ENCODE results near the gene PRKAG2. TPM values are rescaled to one million over a fixed set of nuclear protein-coding genes. Genes with fewer than 3 reads are reported as not detected.
A peak's percentile ranks its signal among the peaks of the same experiment; 100 is the strongest.
"Not testable (repeated sequence)": the region's sequence is repeated elsewhere in the genome, so short reads cannot be mapped to it uniquely, and the experiment has no call there.

The PRKAG2 gene
- polyA plus RNA-seq, 4 donors = 24.9 to 44.4 (median 28.2) TPM

GRCh38 chr7:151886783-151887182 lies 9.9 kb upstream of the PRKAG2 start:
- no peak for DNase-seq (ENCODE audit: low read depth in 4 of 4, low spot score in 2 of 4)

GRCh38 chr7:151885202-151885580 lies 8.3 kb upstream of the PRKAG2 start:
- no peak for DNase-seq (ENCODE audit: low read depth in 4 of 4, low spot score in 2 of 4)

- DNase-seq (ENCODE audit: low read depth in 4 of 4, low spot score in 2 of 4) = no peak
Measured at GRCh38 chr7:151884312-151885201, 7.6 kb upstream of the PRKAG2 start.

GRCh38 chr7:151883857-151884256 lies 6.9 kb upstream of the PRKAG2 start:
- DNase-seq (ENCODE audit: low read depth in 4 of 4, low spot score in 2 of 4) = no peak

- DNase-seq (ENCODE audit: low read depth in 4 of 4, low spot score in 2 of 4) = no peak
Measured at GRCh38 chr7:151882734-151883133, 5.8 kb upstream of the PRKAG2 start.

- no peak for DNase-seq (ENCODE audit: low read depth in 4 of 4, low spot score in 2 of 4)
Measured at GRCh38 chr7:151880688-151881087, 3.8 kb upstream of the PRKAG2 start.

GRCh38 chr7:151877911-151878835 lies 1.3 kb upstream of the PRKAG2 start:
- DNase-seq (ENCODE audit: low read depth in 4 of 4, low spot score in 2 of 4) = no peak

- DNase-seq (ENCODE audit: low read depth in 4 of 4, low spot score in 2 of 4) = peak in 2 of 4 donors; percentile 39 to 41
Measured at GRCh38 chr7:151875942-151876898, 695 bp downstream of the PRKAG2 start.

GRCh38 chr7:151874479-151874878 lies 2.4 kb downstream of the PRKAG2 start:
- DNase-seq (ENCODE audit: low read depth in 4 of 4, low spot score in 2 of 4) = not testable (repeated sequence)

- DNase-seq (ENCODE audit: low read depth in 4 of 4, low spot score in 2 of 4) = no peak
Measured at GRCh38 chr7:151873402-151873965, 3.4 kb downstream of the PRKAG2 start.

GRCh38 chr7:151872531-151873401 lies 4.1 kb downstream of the PRKAG2 start:
- DNase-seq (ENCODE audit: low read depth in 4 of 4, low spot score in 2 of 4) = no peak

- DNase-seq (ENCODE audit: low read depth in 4 of 4, low spot score in 2 of 4) = no peak
Measured at GRCh38 chr7:151871904-151872303, 5.0 kb downstream of the PRKAG2 start.

GRCh38 chr7:151871189-151871735 lies 5.7 kb downstream of the PRKAG2 start:
- DNase-seq (ENCODE audit: low read depth in 4 of 4, low spot score in 2 of 4) = no peak

- no peak for DNase-seq (ENCODE audit: low read depth in 4 of 4, low spot score in 2 of 4)
Measured at GRCh38 chr7:151869968-151870918, 6.7 kb downstream of the PRKAG2 start.

GRCh38 chr7:151869455-151869854 lies 7.5 kb downstream of the PRKAG2 start:
- no peak for DNase-seq (ENCODE audit: low read depth in 4 of 4, low spot score in 2 of 4)

- no peak for DNase-seq (ENCODE audit: low read depth in 4 of 4, low spot score in 2 of 4)
Measured at GRCh38 chr7:151869109-151869428, 7.8 kb downstream of the PRKAG2 start.

GRCh38 chr7:151868396-151869108 lies 8.4 kb downstream of the PRKAG2 start:
- DNase-seq (ENCODE audit: low read depth in 4 of 4, low spot score in 2 of 4) = no peak

Data from left renal cortex interstitium (tissue), 4 donors.